Mesendoderm (in vitro differentiated cells): ENCODE measurements around the gene EVA1C.

Experiments used
- DNase-seq: peaks from one replicate; pipeline ENCODE4 v3.0.0; 2013
- H2AK5ac ChIP-seq: 2 replicates; pipeline ENCODE4 v1.6.1; 2013; ENCODE audit warnings: low read length, inconsistent platforms
- H2BK120ac ChIP-seq: 2 replicates; pipeline ENCODE4 v1.6.1; 2013; ENCODE audit warnings: low read depth, mild to moderate bottlenecking, low read length, moderate library complexity, mixed read lengths
- H2BK15ac ChIP-seq: replicated peaks from 2 replicates; pipeline ENCODE4 v1.6.1; 2013; ENCODE audit warnings: low read depth, mild to moderate bottlenecking, moderate library complexity
- H2BK5ac ChIP-seq: 2 replicates; pipeline ENCODE4 v1.6.1; 2013; ENCODE audit warnings: low read length, inconsistent platforms
- H3K18ac ChIP-seq: 2 replicates; pipeline ENCODE4 v1.6.1; 2013; ENCODE audit warnings: mild to moderate bottlenecking, low read length, mixed read lengths
- H3K23ac ChIP-seq: one replicate; pipeline ENCODE4 v1.6.1; 2013; ENCODE audit warnings: low read length
- H3K27ac ChIP-seq: 2 replicates; pipeline ENCODE4 v1.5.1; 2013; ENCODE audit warnings: low read depth, mild to moderate bottlenecking, inconsistent platforms, low read length, moderate library complexity
- H3K27me3 ChIP-seq: 2 replicates; pipeline ENCODE4 v1.6.1; 2013; ENCODE audit warnings: low read length, control low read depth, mild to moderate bottlenecking, inconsistent platforms; ENCODE audit not compliant: insufficient read depth, poor library complexity
- H3K36me3 ChIP-seq: 2 replicates; pipeline ENCODE4 v1.6.1; 2013; ENCODE audit warnings: low read length, inconsistent platforms; ENCODE audit not compliant: control insufficient read depth, insufficient read depth
- H3K4ac ChIP-seq: one replicate; pipeline ENCODE4 v1.6.1; 2013; ENCODE audit warnings: low read depth, mild to moderate bottlenecking, low read length, moderate library complexity
- H3K4me1 ChIP-seq: 2 replicates; pipeline ENCODE4 v1.6.1; 2013; ENCODE audit warnings: low read depth, low read length, inconsistent platforms; ENCODE audit not compliant: control insufficient read depth
- H3K4me2 ChIP-seq: 2 replicates; pipeline ENCODE4 v1.6.1; 2013; ENCODE audit warnings: low read length
- H3K4me3 ChIP-seq: 2 replicates; pipeline ENCODE4 v1.5.1; 2013; ENCODE audit warnings: mild to moderate bottlenecking, low read length
- H3K56ac ChIP-seq: one replicate; pipeline ENCODE4 v1.6.1; 2013; ENCODE audit warnings: low read length
- H3K79me1 ChIP-seq: 2 replicates; pipeline ENCODE4 v1.6.1; 2013; ENCODE audit warnings: low read length, inconsistent platforms
- H3K79me2 ChIP-seq: 2 replicates; pipeline ENCODE4 v1.6.1; 2013; ENCODE audit warnings: mild to moderate bottlenecking, low read length; ENCODE audit not compliant: control insufficient read depth, insufficient read depth
- H3K9ac ChIP-seq: 2 replicates; pipeline ENCODE4 v1.6.1; 2013; ENCODE audit warnings: low read length, inconsistent platforms
- H4K5ac ChIP-seq: one replicate; pipeline ENCODE4 v1.6.1; 2013; ENCODE audit warnings: low read length
- H4K8ac ChIP-seq: one replicate; pipeline ENCODE4 v1.6.1; 2013; ENCODE audit warnings: low read depth, mild to moderate bottlenecking, control low read depth, low read length, moderate library complexity
- WGBS: extraction: QIAGEN DNeasy Blood & Tissue Kit; methylation state at CpG from one replicate; pipeline ENCODE4 v1.1.7; 2013; ENCODE audit warnings: low lambda C conversion rate, missing lambda C conversion rate; ENCODE audit not compliant: insufficient coverage; ENCODE audit errors: extremely low coverage; 5-methylcytosine and 5-hydroxymethylcytosine counted together

Gene EVA1C

DNA sequence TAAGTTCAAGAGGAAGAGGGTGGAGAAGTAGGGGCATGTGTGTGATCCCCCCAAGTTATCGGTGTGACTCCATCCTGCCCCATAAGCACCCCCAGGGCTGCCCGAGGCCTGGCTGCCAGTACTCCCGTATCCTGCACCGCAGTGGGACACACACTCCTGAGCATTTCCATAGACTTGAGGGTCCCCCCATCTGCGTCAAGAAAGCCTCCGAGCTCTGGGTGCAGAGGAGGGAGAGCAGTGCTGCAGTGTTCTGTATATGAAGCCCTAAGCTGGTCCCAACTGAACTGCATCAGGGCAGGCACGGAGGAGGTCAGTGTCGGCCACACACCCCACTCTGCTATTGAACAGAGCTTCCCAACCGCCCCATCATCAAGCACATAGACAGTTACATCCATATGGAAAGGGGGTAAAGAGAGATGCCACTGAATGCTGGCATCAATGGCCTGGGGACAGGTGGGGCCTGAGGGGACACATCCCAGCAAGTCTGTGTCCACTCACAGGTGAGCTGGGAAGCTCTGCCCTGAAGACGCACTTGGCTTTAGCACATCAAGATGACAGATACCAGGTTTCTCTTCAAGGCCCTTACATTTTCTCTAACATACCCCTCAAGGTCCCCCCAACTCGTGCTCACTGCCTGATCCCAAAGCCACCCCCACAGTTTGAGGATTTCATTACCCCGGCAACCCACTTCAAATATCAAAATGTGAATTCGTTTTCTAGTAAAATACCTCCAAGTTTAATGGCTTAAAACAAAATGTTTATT lies 64.3 kb downstream of the EVA1C start:
- Histone ChIP-seq H2AK5ac (no peak overlapping the region), H3K56ac (peak overlapping the region; percentile 39), H3K4me1 (no peaks in the 10 kb centered on the region), H3K4me3 (no peak overlapping the region), H3K23ac (no peak overlapping the region), H2BK15ac (no peak overlapping the region), H3K4me2 (no peak overlapping the region), H3K27me3 (no peaks in the 10 kb centered on the region), H3K4ac (no peak overlapping the region), H4K5ac (no peak overlapping the region), H3K79me2 (no peaks in the 10 kb centered on the region), H3K27ac (no peak overlapping the region), H3K9ac (no peak overlapping the region), H4K8ac (no peak overlapping the region), H3K36me3 (no peaks in the 10 kb centered on the region), H3K79me1 (no peaks in the 10 kb centered on the region), H2BK5ac (no peak overlapping the region), H2BK120ac (no peak overlapping the region), H3K18ac (no peak overlapping the region)
- WGBS = no CpG with 5 or more reads among the region's 13 CpGs
- DNase-seq = no peak

- H3K79me2 ChIP-seq = no peaks in the 10 kb centered on the region
- peak overlapping the region; percentile 44 for H3K56ac ChIP-seq
- H3K79me1 ChIP-seq = no peaks in the 10 kb centered on the region
- no peak overlapping the region for H2BK5ac ChIP-seq
- H3K23ac ChIP-seq = no peak overlapping the region
- no peak overlapping the region for H3K4me3 ChIP-seq
- no peaks in the 10 kb centered on the region for H3K4me1 ChIP-seq
- no peak overlapping the region for H2BK120ac ChIP-seq
- no peak for DNase-seq
- no peak overlapping the region for H3K4ac ChIP-seq
- no peaks in the 10 kb centered on the region for H3K36me3 ChIP-seq
- no peaks in the 10 kb centered on the region for H3K27me3 ChIP-seq
- H3K9ac ChIP-seq = no peak overlapping the region
- no peak overlapping the region for H3K27ac ChIP-seq
- H3K18ac ChIP-seq = no peak overlapping the region
- no peak overlapping the region for H4K8ac ChIP-seq
- H2BK15ac ChIP-seq = no peak overlapping the region
- no peak overlapping the region for H2AK5ac ChIP-seq
- no CpG with 5 or more reads among the region's 9 CpGs for WGBS
- H4K5ac ChIP-seq = no peak overlapping the region
- no peak overlapping the region for H3K4me2 ChIP-seq
These were observed 64.9 kb downstream of the EVA1C start for GRCh38 chr21:32477424-32477745.

DNA sequence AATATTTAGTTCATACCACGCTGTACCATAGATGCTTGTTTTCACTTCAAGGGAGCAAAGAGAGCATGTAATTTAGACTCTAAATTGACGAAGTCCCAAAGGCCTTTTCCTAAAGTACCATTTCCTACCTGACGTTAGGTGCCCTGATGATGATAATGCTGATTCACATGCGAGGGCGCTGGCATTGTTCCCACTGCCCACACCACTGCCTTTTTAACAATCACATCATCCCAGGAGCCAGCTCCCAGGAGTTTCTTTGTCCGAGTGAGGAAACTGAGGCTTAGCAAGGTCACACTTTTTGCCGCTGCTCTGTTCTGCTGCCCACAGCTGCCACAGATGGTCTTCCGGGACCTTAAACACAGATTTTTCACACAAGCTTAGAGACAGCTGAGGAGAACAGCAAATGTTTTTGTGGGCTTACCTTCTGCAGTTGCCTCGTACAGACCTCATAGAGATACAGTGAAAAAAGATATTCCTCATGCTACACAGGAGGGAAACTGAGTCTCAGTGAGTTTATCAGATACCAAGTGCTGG lies 69.4 kb downstream of the EVA1C start:
- H3K4me2 ChIP-seq = no peak overlapping the region
- no peak overlapping the region for H4K8ac ChIP-seq
- H3K27me3 ChIP-seq = no peaks in the 10 kb centered on the region
- H3K79me1 ChIP-seq = no peaks in the 10 kb centered on the region
- H3K79me2 ChIP-seq = no peaks in the 10 kb centered on the region
- H3K9ac ChIP-seq = no peak overlapping the region
- no peak overlapping the region for H2BK15ac ChIP-seq
- H2AK5ac ChIP-seq = no peak overlapping the region
- H3K56ac ChIP-seq = no peak overlapping the region
- H3K4ac ChIP-seq = no peak overlapping the region
- H3K23ac ChIP-seq = no peak overlapping the region
- H4K5ac ChIP-seq = no peak overlapping the region
- no peak overlapping the region for H2BK5ac ChIP-seq
- H3K4me1 ChIP-seq = no peaks in the 10 kb centered on the region
- H3K4me3 ChIP-seq = no peak overlapping the region
- H3K18ac ChIP-seq = no peak overlapping the region
- H2BK120ac ChIP-seq = no peak overlapping the region
- no peak overlapping the region for H3K27ac ChIP-seq
- no peak for DNase-seq
- H3K36me3 ChIP-seq = no peaks in the 10 kb centered on the region
- no CpG with 5 or more reads among the region's 9 CpGs for WGBS

GRCh38 chr21:32482565-32483292 lies 70.2 kb downstream of the EVA1C start:
- Histone ChIP-seq H3K4me3 (no peak overlapping the region), H3K18ac (no peak overlapping the region), H4K8ac (no peak overlapping the region), H3K36me3 (no peaks in the 10 kb centered on the region), H3K79me1 (no peaks in the 10 kb centered on the region), H3K9ac (no peak overlapping the region), H3K4ac (no peak overlapping the region), H3K56ac (no peak overlapping the region), H2BK5ac (no peak overlapping the region), H2BK15ac (no peak overlapping the region), H2AK5ac (no peak overlapping the region), H3K4me1 (no peaks in the 10 kb centered on the region), H3K27me3 (no peaks in the 10 kb centered on the region), H2BK120ac (no peak overlapping the region), H3K79me2 (no peaks in the 10 kb centered on the region), H4K5ac (no peak overlapping the region), H3K27ac (no peak overlapping the region), H3K4me2 (no peak overlapping the region), H3K23ac (no peak overlapping the region)
- WGBS = no CpG with 5 or more reads among the region's 11 CpGs
- DNase-seq = no peak

DNA sequence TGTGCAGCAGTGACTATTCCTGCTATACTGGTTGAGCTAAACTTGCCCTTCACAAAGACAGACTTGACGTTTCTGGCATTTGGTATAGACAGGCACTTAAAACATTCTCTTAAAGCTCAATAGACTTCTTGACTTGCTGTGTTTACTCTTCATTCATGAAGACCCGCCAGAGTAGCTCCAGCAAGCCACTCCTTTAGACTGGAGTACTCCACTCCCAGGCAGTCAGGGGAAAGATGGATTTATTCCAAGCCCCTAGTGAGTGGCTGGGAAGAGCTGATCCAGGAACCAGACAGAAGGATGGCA lies 70.7 kb downstream of the EVA1C start:
- Histone ChIP-seq H2BK5ac (no peak overlapping the region), H3K56ac (no peak overlapping the region), H3K23ac (no peak overlapping the region), H2BK15ac (no peak overlapping the region), H3K79me1 (no peaks in the 10 kb centered on the region), H4K8ac (no peak overlapping the region), H3K27ac (no peak overlapping the region), H3K18ac (no peak overlapping the region), H3K4ac (no peak overlapping the region), H4K5ac (no peak overlapping the region), H3K4me1 (no peaks in the 10 kb centered on the region), H3K9ac (no peak overlapping the region), H2BK120ac (no peak overlapping the region), H3K36me3 (no peaks in the 10 kb centered on the region), H3K4me3 (no peak overlapping the region), H3K79me2 (no peaks in the 10 kb centered on the region), H3K27me3 (no peaks in the 10 kb centered on the region), H3K4me2 (no peak overlapping the region), H2AK5ac (no peak overlapping the region)
- WGBS = no CpG with 5 or more reads among the region's 2 CpGs
- DNase-seq = no peak
